Endothelial cell (in vitro differentiated cells): ENCODE results near the gene RNF135. TPM values are rescaled to one million over a fixed set of nuclear protein-coding genes. Genes with fewer than 3 reads are reported as not detected.
"Not testable (repeated sequence)": the region's sequence is repeated elsewhere in the genome, so short reads cannot be mapped to it uniquely, and the experiment has no call there.

Experiments
- DNase-seq: peaks from one replicate; pipeline ENCODE4 v3.0.0; 2021; ENCODE audit warnings: low spot score
- H3K27ac Mint-ChIP-seq: one replicate; pipeline ENCODE4 v1.8.0; 2021; ENCODE audit warnings: mixed read lengths, inconsistent platforms; ENCODE audit not compliant: unreplicated experiment
- H3K27me3 Mint-ChIP-seq: one replicate; pipeline ENCODE4 v1.8.0; 2021; ENCODE audit warnings: mild to moderate bottlenecking, moderate library complexity, mixed read lengths, inconsistent platforms; ENCODE audit not compliant: unreplicated experiment
- H3K36me3 Mint-ChIP-seq: one replicate; pipeline ENCODE4 v1.8.0; 2021; ENCODE audit warnings: mild to moderate bottlenecking, low read depth, mixed read lengths, inconsistent platforms; ENCODE audit not compliant: unreplicated experiment
- H3K4me1 Mint-ChIP-seq: one replicate; pipeline ENCODE4 v1.8.0; 2021; ENCODE audit warnings: mild to moderate bottlenecking, mixed read lengths, inconsistent platforms; ENCODE audit not compliant: unreplicated experiment
- H3K4me3 Mint-ChIP-seq: one replicate; pipeline ENCODE4 v1.8.0; 2021; ENCODE audit warnings: mild to moderate bottlenecking, mixed read lengths, inconsistent platforms; ENCODE audit not compliant: unreplicated experiment
- H3K9me3 Mint-ChIP-seq: one replicate; pipeline ENCODE4 v1.8.0; 2021; ENCODE audit warnings: mixed read lengths, inconsistent platforms; ENCODE audit not compliant: unreplicated experiment
- total RNA-seq: library from RNA; stranded (reverse); fragmentation: NEBNext Ultra II Directional; extraction: Animal tissue kit (Norgen Biotek cat#: 25700); gene quantifications from one replicate; pipeline ENCODE4 v1.2.1, GENCODE V29; 2021; ENCODE audit not compliant: unreplicated experiment
- TF ChIP-seq, protein P1 (sequence below): fragments of 200-600 bp; sonication (generic); IDR thresholded peaks from one replicate; pipeline ENCODE4 v1.5.0; 2021; ENCODE audit warnings: antibody characterized with exemption; ENCODE audit not compliant: unreplicated experiment

Gene RNF135
- total RNA-seq, 1 donor from 2014 or later: 14.6 TPM

DNA sequence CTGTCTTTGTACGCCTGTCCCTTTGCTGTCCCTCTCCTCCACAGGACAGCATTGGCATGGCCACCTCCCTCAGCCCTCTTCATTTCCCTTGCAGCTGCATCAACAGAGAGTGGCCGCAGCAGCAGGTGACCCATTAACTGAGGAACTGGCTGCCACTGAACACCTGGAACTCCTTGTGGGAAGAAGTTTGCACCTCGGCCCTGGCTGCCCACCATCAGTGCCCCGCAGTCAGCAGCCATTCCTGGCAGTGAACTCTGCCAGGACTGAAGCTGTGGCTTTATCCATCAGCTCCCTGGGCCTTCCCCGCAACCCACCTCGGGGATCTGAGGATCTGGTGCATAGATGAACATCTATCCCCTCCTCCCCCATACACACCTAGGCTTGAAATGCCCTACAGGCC lies 13.1 kb upstream of the RNF135 start:
- Mint-ChIP-seq H3K9me3 (no peaks in the 10 kb centered on the region), H3K27me3 (no peaks in the 10 kb centered on the region), H3K4me3 (no peak overlapping the region), H3K36me3 (no peaks in the 10 kb centered on the region), H3K4me1 (peaks cover 10% of the 10 kb centered on the region), H3K27ac (no peak overlapping the region)
- DNase-seq: no peak
- TF ChIP-seq, protein P1, sequence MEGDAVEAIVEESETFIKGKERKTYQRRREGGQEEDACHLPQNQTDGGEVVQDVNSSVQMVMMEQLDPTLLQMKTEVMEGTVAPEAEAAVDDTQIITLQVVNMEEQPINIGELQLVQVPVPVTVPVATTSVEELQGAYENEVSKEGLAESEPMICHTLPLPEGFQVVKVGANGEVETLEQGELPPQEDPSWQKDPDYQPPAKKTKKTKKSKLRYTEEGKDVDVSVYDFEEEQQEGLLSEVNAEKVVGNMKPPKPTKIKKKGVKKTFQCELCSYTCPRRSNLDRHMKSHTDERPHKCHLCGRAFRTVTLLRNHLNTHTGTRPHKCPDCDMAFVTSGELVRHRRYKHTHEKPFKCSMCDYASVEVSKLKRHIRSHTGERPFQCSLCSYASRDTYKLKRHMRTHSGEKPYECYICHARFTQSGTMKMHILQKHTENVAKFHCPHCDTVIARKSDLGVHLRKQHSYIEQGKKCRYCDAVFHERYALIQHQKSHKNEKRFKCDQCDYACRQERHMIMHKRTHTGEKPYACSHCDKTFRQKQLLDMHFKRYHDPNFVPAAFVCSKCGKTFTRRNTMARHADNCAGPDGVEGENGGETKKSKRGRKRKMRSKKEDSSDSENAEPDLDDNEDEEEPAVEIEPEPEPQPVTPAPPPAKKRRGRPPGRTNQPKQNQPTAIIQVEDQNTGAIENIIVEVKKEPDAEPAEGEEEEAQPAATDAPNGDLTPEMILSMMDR: no peak

DNA sequence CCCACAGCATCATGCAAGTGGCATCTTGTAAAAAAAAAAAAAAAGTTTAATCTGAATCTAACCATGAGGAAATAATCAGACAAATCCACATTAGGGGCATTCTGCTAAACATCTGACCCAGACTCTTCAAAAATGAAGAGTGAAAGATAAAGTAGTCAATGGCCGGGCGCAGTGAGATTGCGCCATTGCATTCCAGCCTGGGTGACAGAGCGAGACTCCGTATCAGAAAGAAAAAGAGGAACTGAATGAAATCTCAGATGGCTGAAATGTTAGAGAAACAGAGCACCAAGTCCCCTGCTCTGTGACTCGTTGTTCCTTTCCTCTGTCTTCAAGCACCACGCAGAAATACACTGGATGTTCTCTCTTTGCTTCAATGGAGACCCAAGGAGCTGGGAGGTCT lies 12.7 kb upstream of the RNF135 start:
- DNase-seq: no peak
- H3K27me3 Mint-ChIP-seq: no peaks in the 10 kb centered on the region
- TF ChIP-seq, protein P1: no peak
- H3K9me3 Mint-ChIP-seq: no peaks in the 10 kb centered on the region
- H3K27ac Mint-ChIP-seq: no peak overlapping the region
- H3K4me3 Mint-ChIP-seq: no peak overlapping the region
- H3K36me3 Mint-ChIP-seq: no peaks in the 10 kb centered on the region
- peaks cover 10% of the 10 kb centered on the region for H3K4me1 Mint-ChIP-seq

DNA sequence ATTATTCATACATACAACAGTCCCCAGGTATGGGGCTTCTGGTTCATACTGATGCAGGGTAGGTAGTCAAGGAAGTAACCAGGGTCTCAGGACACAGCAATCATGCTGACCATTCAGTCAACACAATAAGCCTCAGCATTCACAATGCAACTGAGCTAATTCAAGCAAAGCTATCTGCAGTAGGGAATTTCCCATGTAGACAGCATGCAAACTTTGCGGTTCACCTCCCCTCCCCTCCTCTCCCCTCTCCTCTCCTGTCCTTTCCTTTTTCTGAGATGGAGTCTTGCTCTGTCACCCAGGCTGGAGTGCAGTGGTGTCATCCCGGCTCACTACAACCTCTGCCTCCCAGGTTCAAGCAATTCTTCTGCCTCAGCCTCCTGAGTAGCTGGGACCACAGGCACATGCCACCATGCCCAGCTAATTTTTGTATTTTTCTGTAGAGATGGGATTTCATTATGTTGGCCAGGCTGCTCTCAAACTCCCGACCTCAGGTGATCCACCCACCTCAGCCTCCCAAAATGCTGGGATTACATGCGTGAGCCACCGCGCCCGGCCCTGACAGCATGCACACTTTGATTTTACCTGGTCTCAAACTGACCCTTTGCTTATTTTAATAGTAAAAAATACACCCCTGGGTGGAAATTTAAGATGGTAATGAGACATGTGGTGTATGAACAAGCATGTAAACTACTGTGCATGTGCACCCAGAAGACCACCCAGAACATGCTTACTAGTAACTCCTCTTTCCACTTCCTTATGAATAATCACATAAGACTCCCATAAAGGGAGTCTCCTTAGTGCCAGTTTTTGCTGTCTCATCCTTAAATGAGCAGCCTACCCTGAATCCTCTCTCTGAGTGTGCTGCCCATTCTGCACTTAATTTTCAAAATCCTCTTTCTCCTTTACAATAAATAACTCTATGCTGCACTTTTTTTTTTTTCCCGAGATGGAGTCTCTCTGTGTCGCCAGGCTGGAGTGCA lies 9.3 kb upstream of the RNF135 start:
- H3K27ac Mint-ChIP-seq: no peak overlapping the region
- DNase-seq: no peak
- TF ChIP-seq, protein P1: no peak
- no peaks in the 10 kb centered on the region for H3K36me3 Mint-ChIP-seq
- no peak overlapping the region for H3K4me3 Mint-ChIP-seq
- no peaks in the 10 kb centered on the region for H3K9me3 Mint-ChIP-seq
- H3K27me3 Mint-ChIP-seq: peaks cover 2% of the 10 kb centered on the region
- peaks cover 4% of the 10 kb centered on the region for H3K4me1 Mint-ChIP-seq

DNA sequence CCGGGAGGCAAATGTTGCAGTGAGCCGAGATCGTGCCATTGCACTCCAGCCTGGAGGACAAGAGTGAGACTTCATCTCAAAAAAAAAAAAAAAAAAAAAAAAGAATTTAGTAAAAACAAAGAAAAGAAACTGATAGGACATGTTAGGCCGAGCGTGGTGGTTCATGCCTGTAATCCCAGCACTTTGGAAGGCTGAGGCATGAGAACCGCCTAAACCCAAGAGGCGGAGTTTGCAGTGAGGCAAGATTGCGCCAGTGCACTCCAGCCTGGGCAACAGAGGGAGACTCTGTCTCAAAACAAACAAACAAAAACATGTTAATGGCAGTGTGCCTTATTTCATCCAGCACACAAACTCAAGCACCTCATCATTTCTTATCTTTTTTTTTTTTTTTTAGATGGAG lies 6.5 kb upstream of the RNF135 start:
- H3K9me3 Mint-ChIP-seq, H3K36me3 Mint-ChIP-seq, DNase-seq, H3K4me1 Mint-ChIP-seq, H3K27me3 Mint-ChIP-seq, H3K27ac Mint-ChIP-seq, H3K4me3 Mint-ChIP-seq: not testable (repeated sequence)

DNA sequence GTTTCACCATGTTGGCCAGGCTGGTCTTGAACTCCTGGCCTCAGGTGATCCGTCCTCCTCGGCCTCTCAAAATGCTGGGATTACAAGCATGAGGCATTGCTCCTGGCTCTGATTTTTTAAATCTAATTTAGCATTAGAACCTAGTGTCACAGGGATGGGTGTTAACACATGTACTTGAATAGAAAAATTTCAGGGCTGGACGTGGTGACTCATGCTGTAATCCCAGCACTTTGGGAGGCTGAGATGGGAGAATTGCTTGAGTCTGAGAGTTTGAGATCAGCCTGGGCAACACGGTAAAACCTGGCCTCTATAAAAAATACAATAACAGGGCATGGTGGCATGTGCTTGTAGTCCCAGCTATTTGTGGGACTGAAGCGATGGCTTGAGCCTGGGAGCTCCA lies 6.0 kb upstream of the RNF135 start:
- Mint-ChIP-seq H3K27me3 (peaks cover 2% of the 10 kb centered on the region), H3K4me1 (no peaks in the 10 kb centered on the region), H3K36me3 (no peaks in the 10 kb centered on the region), H3K4me3 (no peak overlapping the region), H3K27ac (no peak overlapping the region), H3K9me3 (no peaks in the 10 kb centered on the region)
- TF ChIP-seq, protein P1: no peak
- no peak for DNase-seq
